GM19452 (cell line): ENCODE results near the gene CNOT8.
A peak's percentile ranks its signal among the peaks of the same experiment; 100 is the strongest.
"Not testable (repeated sequence)": the region's sequence is repeated elsewhere in the genome, so short reads cannot be mapped to it uniquely, and the experiment has no call there.

Experiments
- ATAC-seq: cut with Tn5 transposase; IDR thresholded peaks from one replicate; pipeline ENCODE4 v1.9.1; 2021; ENCODE audit not compliant: unreplicated experiment

The CNOT8 gene

DNA sequence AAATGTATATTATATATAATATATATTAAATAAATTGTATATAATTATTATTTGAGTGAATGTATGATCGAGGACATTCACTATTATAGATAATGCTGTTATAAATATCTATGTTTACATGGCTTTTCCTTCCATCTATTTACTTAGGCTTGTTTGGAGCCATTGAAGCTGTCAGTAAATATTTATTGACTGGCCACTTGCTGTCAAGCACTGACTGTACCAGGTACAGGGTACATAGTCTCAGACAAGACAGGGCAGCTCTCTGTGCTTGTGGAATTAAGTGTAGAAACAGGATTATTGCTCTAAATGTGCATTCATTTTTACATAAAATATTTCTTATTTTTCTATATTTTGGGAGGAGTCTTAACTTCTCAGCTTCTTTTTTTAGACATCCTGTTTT lies 24.4 kb upstream of the CNOT8 start:
- ATAC-seq, result no peak

DNA sequence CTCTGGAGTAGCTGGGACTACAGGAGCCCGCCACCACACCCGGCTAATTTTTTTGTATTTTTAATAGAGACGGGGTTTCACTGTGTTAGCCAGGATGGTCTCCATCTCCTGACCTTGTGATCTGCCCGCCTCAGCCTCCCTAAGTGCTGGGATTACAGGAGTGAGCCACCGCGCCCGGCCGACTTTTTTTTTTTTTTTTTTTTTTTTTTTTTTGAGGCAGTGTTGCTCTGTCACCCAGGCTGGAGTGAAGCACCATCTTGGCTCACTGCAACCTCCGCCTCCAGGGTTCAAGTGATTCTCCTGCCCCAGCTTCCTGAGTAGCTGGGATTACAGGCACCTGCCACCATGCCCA lies 22.8 kb upstream of the CNOT8 start:
- ATAC-seq, result not testable (repeated sequence)

DNA sequence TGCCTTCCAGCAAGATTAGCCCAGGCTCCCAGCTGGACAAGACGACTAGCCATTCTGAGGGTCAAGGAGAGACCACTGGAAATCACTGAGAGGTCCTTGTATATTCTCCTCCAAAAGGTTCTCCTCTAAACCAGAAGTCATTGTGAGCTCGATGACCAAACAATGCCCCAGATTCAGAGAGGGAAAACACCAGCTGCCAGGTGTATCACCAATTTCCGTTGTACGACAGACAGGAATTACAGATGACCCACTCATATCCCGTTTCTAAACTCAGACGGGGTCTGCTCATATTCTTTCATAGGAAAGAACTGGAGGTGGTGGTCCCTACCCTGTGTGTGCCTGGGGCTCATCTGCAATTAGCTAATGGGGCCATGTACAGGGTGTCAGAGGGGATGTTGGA lies 22.2 kb upstream of the CNOT8 start:
- ATAC-seq, result no peak

DNA sequence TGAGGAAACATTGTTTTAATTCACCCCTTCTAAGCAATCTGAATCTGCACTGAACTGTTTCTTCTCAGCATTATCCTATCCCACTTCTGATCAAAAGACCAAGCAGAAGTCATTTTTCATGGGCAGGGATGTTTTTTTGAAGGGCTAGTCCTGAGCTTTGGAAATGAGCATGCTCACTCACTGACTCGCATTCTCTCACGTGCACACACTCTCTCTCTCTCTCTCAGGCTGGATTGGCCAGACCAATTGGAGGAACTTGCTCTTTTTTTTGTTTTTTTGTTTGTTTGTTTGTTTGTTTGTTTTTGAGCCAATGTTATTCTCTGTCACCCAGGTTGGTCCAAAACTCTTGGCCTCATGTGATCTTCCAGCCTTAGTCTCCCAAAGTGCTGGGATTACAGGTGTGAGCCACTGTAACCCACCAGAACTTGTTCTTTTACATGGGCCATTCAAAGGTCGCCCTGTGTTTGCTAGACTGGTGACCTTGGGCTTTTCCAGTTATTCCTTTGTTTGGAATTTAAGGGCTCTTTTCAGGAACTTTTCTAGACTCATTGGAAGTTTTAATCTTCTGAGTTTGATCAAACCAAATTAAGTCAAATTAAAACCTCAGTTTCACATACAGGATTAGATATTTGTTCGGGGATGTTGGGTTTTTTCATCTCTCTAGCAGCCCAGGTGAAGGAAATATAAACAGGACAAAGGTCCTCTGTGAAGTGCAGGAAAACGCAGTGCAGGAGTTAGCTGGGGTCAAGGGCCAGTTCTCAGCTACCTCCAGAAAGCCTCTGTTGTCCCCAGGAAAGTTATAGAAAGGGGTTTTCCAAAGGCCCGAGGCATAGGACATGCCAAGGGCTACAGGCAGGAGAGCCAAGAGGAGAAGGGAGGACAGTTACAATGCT lies 21.2 kb upstream of the CNOT8 start:
- ATAC-seq, result no peak

DNA sequence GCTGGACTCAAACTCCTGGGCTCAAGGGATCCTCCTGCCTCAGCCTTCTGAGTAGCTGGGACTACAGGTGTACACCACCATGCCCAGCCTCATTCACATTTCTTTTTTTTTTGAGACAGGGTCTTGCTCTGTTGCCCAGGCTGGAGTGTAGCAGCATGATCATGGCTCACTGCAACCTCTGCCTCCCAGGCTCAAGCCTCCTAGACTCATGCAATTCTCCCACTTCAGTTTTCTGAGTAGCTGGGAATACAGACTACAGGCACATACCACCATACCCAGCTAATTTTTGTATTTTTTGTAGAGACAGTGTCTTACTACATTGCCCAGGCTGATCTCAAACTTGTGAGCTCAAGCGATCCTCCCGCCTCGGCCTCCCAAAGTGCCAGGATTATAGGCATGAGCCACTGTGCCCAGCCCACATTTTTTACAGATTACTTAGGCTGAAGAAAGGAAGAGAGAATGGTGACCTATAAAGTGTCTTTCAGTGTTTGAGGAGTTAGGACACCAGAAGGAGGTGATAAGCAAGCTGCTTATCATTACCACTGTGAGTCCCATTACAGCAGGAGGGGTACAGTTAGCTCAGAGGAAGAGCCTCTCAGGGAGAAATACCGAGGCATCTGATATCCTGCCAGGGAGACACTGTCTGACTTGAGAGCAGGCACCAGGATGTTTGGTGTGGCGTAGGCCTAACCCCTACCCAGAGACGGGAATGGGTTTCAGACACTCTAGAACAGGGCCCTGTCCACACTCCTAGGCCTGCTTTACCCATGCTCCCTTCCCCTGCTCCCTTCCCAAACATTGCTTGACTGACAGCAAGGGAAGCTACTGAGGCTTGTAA lies 17.8 kb upstream of the CNOT8 start:
- ATAC-seq, result no peak

DNA sequence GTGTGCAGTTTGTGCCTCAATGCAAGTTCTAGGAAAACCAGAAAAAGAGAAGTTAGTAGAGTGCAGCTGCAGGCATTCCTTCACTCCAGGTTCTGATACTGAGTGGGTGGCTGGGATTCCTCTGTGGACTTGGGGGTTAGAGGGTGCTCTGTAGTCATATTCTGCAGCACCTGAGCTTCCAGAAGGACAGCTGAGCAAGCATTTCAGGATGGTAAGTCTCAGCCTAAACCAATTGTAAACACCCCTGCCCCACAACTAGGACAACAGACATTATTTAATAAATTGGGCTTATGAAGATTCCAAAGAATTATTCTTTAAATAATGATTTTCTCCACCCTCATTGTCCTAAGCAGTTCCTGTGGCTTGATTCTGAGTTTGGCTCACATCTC lies 17.2 kb upstream of the CNOT8 start:
- no peak for ATAC-seq

DNA sequence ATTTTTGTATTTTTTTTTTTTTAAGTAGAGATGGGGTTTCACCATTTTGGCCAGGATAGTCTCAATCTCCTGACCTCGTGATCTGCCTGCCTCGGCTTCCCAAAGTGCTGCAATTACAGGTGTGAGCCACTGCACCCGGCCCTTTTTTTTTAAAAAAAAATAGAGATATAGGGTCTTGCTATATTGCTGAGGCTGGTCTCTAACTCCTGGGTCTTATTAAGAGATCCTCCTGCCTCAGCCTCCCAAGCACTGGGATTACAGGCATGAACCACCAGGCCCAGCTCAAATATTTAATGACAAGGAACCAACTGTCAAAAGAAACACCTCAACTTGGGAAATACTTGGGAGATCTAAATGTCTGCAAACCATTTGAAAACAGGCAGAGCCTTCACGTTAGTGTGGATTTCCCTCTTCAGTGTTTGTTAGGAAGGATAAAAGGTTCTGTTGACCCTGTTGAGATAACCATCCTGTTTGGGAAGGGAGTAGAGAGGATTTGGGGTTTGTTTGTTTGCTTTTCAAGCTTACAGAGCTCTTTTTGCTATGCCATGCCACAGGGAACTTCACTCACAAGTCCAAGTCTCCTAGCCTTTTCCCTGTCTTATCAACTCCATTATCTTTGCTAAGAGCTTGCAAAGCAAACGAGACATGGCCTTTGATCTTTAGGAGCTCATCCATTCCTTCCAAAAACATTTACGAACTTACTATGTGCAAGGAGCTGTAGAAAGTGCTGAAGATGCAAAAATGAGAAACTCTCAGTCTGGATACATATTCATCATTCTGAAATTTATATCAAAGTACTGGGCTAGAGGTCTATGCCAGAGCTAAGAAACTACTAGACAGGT lies 15.5 kb upstream of the CNOT8 start:
- no peak for ATAC-seq

DNA sequence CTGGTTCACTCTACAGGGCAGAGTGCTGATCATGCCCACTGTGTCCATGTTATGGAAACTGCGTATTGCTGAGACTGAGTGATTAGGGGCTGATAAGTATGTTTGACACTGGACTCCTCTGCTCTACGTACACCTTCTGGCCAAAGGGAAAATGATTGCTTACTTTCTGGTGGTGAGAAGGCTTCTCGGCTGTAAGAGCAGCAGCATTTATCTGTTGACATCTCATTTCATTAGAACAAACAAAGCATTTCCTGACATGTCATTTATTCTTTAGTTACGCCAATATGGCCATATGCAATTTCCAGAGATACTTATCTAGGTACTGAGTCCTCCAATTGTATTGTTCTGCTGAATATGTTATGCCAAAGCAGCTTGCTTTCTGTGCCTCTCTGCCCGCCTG lies 13.6 kb upstream of the CNOT8 start:
- ATAC-seq, result no peak

DNA sequence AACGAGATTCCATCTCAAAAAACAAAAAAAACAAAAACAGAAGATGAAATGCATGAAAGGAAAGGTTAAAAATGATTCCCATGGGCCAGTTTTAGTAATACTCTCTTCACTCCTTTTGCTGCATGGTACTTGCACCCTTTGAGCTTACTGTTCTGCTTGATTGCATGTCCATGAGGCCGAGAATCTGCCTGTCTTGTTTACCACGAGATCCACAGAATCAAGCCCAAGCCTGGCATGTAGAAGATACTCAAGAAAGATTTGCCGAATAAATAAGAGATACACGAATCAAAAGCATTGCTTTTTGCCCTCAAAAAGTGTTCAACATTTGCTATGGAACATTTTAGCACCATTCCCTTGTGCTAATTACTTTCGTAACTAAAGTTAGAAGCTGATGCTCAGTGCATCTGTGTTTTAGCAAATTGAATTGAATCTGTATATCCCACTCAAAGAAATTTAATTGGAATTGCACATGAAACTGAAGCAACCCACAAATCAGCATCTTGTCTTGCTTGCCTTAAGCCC lies 9.1 kb upstream of the CNOT8 start:
- no peak for ATAC-seq

DNA sequence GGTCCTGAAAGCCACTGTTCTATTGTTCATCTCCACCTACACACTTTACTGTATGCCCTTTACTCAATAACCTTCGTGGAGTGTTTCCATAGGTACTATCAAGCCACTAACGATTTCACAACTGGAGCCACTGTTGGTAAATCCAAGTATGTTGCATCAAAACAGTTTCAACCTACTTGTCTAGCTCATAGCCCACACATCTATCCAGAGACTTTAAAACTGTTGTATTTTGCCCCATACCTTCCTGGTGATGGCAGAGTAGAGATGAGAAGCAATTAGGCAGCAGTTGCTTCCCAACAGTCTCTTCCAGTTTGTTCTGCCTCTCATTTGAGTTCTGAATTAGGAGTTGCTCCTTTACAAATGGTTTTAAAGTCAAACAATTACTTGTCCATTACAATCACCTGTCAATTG lies 8.6 kb upstream of the CNOT8 start:
- ATAC-seq, result no peak

DNA sequence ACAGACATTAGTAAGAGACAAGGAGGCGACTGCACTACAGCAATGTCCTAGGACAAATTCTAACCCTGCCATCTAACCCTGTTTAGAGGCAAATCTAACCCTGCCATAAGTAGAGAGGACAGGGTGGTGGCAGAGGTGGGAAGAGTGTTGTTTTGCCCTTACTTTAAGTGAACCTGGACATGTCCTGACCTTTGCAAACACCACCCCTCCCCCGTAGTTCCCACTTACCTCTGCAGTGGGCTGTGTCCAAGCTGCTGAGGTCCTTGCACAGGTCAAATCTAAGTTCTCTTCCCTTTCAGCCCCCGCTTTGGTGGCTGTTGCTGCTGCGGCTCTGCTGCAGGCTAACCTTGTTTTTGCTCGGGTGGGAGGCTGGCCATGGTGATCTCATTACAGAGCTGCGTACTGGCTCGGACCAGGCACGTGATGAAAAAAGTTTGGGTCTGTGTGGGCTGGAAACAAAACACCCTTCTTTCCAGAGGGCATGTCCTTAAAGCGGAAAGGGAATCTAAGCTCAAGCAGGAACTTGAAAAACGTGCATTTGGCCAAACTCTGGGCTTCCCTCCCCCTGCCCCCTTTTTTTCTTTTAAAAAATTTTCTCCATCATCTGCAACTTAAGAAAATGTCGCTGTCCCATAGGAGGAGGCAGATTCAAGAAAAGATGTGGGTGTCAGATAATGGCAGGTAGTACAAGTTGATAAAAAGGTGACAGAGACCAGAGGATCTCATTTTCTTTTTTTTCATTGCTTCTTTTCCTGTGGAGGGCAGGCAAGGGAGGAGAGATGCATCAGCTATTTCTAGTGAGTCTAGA lies 8.0 kb upstream of the CNOT8 start, which contains the start of gene FAXDC2:
Gene FAXDC2 (minus strand): TSS at position 349 of the 808 bp plus-strand sequence. CDS start 12,425 bp downstream, outside the sequence.
- ATAC-seq, result no peak

DNA sequence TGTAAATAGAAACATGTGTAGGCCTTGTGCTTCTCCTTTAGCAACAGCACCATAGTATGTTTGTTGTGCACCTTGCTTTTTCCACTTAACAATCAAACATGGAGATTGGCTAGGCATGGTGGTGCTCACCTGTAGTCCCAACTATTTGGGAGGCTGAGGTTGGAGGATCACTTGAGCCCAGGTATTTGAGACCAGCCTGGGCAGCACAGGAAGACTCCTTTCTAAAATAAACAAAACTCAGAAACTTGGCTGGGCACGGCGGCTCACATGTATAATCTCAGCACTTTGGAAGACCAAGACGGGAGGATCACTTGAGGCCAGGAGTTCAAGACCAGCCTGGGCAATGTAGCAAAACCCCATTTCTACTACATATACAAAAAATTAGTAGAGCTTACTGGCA lies 7.1 kb upstream of the CNOT8 start:
- ATAC-seq, result no peak

DNA sequence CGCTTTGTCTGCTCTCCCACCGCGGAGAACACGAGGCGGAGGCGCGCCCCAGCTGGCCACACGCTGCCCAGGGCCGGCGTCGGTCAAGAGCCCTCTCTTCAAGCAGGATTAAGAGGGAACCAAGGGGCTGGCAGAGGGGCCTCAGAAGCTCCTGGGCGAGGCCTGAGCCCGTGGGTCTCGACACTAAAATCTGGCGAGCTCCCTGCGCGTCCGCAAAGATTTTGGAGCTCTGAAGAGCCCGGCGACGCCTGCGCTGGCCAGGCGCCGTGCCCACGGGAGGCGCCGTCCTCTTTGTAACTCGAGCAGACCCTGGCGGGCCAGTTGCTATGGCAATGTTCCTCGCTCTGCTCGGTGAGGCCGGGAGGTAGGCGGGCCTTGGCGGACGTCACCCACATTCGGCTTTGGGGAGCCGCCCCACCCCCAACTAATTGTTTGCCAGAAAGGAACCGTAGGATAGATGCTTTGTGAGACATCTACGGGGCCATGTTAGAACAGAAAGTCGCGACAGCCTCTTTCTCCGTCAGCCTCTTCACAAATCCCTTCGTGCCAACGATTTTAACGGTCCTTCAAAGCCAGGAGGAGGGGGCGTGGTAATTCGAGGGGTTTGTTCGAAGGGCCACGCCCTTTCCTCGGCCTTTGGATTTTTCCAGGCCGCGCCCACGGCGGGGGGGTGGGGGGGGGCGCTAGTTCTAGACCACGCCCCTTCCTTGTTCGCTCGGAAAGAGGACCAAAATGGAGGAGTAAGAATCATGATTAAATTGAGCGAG lies 714 bp upstream of the CNOT8 start:
- peak; percentile 54 for ATAC-seq

DNA sequence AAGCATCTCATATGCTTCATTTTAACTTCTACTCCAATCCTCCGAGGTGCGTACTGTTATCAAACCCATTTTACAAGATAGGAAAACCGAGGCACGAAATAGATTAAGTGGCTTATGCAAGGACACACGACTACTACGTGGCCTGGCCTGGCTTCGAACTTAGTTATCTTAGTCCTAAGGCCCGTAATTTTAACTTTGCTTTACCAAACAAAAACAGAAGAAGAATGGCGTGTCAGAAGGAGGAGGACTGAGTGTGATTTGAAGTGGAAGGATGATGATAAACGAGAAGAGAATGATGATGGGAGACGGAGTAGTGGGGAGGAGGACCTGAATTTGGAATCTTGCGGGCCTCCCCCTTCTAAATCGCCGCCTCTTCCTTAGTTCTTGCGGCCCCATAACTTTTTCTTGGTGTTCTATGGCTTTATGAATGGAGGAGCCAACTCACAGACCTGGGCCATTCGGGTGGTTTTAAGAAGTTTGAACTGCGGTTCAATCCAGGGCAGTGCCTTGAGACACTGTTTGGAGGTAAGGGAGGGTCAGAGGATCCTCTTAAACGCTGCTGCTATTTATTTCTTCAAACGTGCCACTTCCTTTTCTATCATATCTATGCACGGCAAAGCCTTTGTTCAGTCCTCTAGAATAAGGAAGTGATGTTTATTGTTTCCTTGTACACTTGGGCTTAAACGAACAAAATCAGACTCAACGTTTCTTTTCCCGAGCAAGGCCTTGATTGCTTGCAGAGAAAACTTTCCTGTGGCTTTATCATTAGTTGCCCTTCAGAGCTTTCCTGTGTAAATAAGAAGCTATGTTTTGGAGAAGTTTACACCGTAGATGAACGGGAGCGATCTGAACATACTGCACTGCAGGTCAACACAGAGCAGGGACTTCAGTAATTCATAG lies 795 bp downstream of the CNOT8 start:
- ATAC-seq, result no peak

DNA sequence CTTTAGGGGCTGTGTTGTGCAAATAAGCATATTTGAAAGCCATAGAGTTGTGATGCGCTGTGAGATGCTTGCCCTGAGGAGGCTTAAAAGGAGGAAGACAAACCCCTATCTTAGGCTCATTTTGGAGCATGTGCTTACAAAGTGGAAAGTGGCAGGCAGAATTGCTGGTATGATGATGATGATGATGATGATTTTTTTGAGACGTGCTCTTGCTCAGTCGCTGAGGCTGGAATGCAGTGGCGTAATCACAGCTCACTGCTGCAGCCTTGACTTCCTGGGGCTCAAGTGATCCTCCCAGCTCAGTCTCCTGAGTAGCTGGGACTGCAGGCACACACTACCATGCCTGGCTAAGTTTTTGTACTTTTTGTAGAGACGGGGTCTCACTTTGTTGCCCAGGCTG lies 1.7 kb downstream of the CNOT8 start:
- ATAC-seq, result no peak

DNA sequence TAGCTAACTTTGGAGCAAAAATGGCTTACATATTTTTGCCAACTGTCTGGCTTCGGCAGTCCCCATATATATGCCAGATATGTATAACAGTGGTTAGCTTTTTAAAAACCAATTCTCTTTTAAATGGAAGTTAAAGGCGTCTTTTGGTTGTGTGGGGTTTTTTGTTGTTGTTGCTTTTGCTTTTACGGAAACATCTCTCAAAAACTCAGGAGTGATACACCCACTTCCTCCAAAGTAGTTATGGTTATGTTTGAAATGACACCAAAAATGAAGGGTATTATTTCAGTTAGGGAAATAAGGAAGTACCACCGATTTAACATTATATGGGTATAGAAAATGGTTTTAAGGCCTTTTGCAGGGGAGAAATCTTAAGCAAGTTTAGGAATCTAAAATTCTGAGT lies 2.3 kb downstream of the CNOT8 start:
- ATAC-seq, result no peak

DNA sequence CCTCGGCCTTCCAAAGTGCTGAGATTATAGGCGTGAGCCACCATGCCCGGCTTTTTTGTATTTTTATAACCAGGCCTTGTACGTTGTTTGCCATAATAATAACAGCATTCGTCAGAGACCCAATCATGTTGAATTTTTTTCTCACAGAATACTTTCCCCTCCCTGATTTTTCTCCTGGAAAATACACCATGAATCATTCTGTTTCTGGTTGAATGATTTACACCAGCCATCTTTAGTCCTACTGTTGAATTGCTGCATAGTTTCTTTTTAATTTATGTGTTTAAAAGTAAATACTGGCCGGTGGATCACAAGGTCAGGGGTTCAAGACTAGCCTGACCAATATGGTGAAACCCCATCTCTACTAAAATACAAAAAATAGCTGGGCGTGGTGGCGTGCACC lies 3.5 kb downstream of the CNOT8 start:
- ATAC-seq, result no peak

DNA sequence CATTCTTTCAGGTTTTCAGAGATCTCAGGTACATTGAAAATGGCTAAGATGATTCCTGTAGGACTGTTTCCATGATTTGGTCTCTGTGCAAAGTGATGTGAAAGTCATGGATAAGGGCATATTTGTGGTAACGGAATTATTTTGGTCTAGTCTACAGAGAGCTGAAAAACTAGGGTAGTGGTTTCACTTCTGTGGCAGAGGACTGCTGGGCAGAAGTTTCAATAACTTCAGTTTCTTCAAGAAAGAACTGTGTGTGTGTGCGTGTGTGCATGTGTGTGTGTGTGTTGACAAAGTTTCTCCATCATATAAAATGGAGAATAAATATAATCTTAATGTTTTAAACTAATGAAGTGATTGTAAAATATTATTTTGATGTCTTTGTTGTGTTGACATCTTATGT lies 4.3 kb downstream of the CNOT8 start:
- ATAC-seq, result no peak
